Measurements from ENCODE around the gene PRDM5.

GRCh38 chr4:120685756-120686278 is 236.7 kb downstream of the PRDM5 start:
- TF ChIP-seq YY1 (IDR thresholded peaks at IDR 0.05; ENCODE audit: insufficient read depth, insufficient read length) (no peak), SUZ12 (IDR thresholded peaks at IDR 0.05; ENCODE audit: extremely low read depth, insufficient read depth, insufficient read length) (no peak)

All from NT2/D1 (cell line).